IPS-11a (cell line): Measurements from ENCODE around the gene NCEH1.
"Not testable (repeated sequence)": the region's sequence is repeated elsewhere in the genome, so short reads cannot be mapped to it uniquely, and the experiment has no call there.

Experiments used
- H3K4me3 ChIP-seq: one replicate; pipeline ENCODE4 v1.5.1; 2013; ENCODE audit warnings: low read depth, low read length, control low read depth

The NCEH1 gene

GRCh38 chr3:172679599-172679998, 31.3 kb downstream of the NCEH1 start:
- H3K4me3 ChIP-seq, result no peak overlapping the region

- no peak overlapping the region for H3K4me3 ChIP-seq
Observed at GRCh38 chr3:172678068-172678467, 32.8 kb downstream of the NCEH1 start.

- no peak overlapping the region for H3K4me3 ChIP-seq
Observed at GRCh38 chr3:172676196-172676922, 34.5 kb downstream of the NCEH1 start.

DNA sequence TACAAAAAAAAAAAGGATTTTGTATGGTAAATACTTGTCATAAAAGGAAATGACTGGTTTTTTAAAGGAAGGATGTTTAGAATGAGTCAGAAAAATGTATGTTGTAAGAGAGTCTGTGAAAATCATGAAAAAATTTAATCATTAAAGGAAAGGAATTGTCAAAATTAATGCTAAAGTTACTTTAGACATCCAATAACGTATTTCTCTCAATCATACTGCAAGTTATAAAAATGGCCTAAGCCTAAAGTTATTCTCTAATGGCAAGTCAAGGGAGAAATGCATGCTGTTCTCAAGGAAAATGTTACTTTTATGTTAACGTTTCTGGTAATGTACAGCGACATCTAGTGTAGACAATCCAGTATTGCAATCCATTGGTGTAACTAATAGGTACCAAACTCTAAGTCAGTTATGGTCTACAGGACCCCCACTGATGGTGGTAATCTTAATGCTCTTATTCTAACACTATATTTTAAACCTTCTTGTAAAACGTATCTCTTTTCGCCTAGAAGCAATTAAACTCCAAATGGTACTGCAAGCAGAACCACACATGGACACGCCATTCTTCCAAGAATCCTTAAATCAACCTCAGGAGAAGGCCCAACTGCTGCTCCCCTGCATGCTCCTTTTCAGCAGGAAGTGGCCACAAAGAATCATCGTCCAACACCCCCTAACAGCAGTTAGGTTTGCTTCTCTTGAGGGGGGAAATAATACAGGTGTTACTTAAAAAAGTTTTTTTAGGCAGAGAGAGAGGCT, 35.2 kb downstream of the NCEH1 start:
- no peak overlapping the region for H3K4me3 ChIP-seq

GRCh38 chr3:172673210-172673679, 37.6 kb downstream of the NCEH1 start:
- no peak overlapping the region for H3K4me3 ChIP-seq

- H3K4me3 ChIP-seq, result no peak overlapping the region
Observed at GRCh38 chr3:172669021-172669420, 41.8 kb downstream of the NCEH1 start.

DNA sequence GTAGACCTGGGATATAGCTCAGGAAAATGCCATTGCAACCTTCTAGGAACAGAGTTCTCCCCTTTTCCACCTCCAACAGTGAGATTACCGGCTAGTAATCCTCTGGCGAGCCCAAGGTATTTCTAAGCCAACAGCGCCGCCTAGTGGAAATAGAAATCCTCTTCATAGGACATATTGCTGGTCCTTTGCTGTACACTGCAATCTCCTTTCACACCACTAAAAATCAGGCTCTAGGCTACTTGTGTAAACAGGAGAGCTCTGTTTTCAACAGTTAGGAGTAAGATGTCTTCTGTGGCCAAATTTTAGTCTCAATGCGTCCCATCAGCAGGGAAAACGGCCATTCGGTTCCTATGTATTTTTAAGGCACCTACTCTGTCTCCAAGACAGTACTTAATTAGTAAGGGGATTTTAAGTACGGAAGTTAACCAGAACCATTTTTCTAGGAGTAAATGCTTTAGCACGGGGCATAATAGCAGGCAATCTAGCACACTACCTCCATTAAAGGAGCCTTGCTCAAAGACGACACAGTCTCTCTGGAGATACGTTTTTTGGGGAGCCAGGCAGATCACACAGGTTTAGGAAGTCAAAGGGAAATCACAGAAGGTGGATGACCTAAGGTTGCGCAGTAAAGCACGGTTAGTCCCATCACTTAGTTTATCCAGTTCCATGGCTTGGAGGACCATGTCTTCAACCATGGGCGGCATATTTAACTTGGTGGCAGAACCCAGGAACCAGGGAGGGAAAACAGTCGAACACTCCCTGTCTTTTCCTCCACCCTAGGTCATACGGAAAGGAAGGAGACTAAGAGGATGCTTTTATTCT, 43.8 kb downstream of the NCEH1 start:
- H3K4me3 ChIP-seq, result no peak overlapping the region

DNA sequence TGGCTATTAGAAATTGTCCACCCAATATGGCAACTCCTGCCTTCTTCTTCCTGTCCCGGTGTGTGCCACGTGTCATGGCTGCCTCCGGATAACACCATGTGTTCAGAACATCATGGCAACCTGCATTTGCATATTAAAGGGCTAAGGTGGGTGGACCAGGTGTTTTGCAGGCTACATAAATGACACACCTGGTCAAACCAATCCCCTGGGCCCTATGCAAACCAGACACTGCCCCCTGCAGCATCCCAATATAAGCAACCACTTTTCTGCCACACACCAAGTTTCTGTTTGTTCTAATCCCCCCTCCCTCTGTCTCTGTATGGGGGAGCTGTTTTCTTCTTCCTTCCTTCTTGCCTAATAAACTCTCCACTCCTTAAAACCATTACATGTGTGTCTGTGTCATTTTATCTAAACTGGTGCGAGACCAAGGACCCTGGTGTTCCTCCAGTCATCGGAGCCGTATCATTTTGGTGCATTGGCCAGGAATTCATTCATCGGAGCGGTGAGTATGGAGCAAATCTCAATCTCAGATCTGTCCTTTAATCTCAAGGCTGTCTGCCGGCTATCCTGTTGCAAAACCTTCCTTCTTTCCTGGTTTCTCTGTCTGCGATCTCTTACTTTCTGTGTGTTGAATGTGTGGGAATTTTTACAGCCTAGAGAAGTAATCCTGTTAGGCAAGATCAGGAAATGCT, 44.5 kb downstream of the NCEH1 start:
- H3K4me3 ChIP-seq, result no peak overlapping the region

GRCh38 chr3:172665510-172665909, 45.4 kb downstream of the NCEH1 start:
- H3K4me3 ChIP-seq, result not testable (repeated sequence)

DNA sequence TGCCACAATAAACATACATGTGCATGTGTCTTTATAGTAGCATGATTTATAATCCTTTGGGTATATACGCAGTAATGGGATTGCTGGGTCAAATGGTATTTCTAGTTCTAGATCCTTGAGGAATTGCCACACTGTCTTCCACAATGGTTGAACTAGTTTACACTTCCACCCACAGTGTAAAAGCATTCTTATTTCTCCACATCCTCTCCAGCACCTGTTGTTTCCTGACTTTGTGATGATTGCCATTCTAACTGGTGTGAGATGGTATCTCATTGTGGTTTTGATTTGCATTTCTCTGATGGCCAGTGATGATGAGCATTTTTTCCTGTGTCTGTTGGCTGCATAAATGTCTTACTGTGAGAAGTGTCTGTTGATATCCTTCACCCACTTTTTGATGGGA, 50.4 kb downstream of the NCEH1 start:
- not testable (repeated sequence) for H3K4me3 ChIP-seq

DNA sequence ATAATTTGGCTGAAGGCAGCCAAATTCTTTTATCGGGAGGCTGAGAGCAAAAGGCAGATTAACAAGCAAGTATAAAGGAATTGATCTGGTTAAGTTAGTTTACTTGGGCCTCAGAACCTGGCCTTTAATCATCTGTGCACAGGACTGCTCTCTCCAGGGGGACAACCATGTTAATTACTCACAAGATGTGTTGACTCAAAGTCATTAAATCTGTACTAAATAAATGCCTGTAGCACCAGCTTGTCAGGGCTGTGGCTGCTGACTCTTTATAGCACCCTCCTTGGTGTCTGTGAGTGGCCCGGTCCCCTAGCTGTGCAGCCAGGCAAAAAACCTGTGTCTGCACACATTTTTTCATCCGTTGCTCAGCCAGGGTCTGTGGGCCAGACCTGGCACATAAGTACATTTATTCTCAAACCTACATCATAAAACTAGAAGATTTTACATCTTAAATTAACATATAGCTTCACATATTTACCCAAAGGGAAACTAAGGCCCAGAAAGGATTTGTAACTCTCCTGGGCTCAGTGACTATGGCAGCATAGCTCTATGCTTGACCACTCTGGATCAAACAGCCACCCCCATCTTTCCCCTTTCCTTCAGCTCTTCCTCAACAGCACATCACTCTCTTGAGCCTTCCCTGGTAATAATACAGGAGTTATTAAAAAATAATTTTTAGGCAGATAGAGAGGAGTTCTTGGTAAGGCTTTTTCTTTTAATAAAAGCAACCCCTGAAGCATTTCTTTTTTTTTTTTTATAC, 51.4 kb downstream of the NCEH1 start:
- no peak overlapping the region for H3K4me3 ChIP-seq

GRCh38 chr3:172658344-172659245, 52.3 kb downstream of the NCEH1 start:
- no peak overlapping the region for H3K4me3 ChIP-seq

DNA sequence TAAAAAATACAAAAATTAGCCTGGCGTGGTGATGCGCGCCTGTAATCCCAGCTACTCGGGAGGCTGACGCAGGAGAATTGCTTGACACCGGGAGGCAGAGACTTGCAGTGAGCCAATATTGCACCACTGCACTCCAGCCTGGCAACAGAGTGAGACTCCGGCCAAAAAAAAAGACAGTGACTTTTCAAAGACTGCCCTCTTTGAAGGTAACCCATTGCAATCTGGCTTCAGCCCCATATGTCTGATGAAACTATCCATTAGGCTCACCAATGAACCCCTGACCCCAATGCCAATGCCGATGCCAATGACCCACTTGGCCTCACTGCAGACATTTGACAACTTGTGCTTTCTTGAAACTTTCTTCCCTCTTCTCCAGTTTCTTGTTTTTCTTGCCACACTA, 54.3 kb downstream of the NCEH1 start:
- no peak overlapping the region for H3K4me3 ChIP-seq

DNA sequence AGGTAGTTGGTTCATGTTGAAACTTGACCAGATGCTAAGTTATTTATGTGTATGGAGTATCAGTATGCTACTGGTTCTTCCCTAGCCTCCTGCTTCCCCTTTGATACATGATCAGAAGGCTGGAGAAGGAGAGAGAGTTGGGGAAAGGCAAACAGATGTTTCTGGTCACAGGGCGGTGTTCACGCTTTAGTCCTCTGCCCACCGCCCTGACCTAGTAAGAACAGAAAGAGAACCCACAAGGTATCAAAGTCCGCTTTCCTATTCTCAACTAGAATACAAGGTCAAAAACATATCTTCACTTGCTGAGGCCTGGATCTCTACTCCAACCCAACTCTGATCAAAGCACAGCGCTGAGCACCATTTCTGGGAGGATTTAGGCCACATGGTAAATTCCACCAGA, 55.5 kb downstream of the NCEH1 start:
- no peak overlapping the region for H3K4me3 ChIP-seq

DNA sequence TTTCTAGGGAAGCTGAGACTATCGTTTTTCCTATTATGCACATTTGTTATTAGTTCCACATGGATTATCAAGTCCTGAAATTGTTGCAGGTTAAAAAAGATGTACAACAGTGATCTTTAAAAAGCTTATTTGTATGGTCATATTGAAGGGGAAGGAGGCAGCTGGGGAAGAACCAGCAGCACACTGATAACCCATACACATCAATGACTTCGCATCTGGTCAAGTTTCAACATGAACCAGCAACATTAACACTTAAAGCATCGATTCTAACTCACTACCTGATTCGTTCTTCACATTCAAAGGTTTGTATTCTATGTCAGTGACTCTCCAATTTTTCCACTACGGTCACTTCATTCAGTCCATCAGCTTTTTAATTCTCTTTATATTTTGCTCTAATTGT, 56.4 kb downstream of the NCEH1 start:
- H3K4me3 ChIP-seq, result no peak overlapping the region

DNA sequence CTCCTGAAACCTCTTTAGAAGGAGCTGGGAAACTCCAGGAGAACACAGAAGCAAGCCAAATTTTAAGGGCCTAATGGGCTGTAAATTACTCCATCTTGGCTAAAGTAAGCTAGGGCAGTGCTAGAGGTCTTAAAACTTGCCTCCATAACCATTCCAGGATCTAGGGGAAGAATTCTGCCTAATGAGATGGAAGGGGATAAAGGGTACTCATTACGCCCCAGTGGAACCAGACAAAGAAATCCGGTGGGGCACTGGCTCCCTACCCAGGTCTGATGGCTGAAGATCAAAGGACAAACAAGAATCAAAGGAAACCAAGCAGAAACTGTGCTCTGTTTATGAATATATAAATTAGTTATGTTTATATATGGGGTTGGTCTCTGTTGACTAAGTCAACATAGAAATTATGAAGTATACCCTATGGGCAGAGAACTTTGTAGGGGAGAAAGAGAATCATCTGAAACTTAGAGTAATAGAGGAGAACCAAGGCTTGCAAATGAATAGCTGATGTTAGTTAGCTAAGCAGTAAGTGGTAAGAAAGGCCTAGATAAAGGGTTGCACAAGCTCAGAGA, 57.8 kb downstream of the NCEH1 start:
- no peak overlapping the region for H3K4me3 ChIP-seq

DNA sequence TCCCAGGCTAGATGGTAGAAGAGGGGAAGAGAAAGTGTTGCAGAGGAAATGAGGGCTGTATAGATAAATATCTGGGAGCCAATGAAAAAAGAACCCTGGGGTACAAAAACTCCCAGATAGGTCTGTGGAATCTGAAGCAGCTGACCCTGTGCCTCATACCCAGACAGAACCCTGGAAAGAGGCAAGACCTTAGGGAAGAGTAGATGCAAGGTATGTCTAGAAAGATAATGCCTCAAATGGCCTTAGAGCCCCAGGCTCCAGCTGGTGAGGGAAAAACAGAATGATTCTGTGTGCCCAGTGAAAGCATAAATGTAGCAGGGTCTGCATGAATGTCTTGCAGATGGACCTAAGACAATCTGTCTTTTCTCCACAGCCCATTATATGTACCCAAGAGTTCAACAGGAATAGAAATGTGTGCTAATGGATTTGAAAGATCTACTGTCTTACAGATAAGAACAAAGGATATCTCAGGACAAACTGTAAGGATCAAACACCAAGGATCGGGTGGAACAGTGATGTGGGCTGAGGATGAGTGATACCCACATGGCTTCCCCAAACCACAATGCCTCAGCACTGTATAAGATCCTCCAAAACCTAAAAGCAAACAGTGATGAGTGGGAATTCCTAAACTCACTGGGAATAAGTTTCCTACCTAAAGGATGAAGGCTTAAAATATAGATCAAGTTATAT, 58.8 kb downstream of the NCEH1 start:
- no peak overlapping the region for H3K4me3 ChIP-seq

DNA sequence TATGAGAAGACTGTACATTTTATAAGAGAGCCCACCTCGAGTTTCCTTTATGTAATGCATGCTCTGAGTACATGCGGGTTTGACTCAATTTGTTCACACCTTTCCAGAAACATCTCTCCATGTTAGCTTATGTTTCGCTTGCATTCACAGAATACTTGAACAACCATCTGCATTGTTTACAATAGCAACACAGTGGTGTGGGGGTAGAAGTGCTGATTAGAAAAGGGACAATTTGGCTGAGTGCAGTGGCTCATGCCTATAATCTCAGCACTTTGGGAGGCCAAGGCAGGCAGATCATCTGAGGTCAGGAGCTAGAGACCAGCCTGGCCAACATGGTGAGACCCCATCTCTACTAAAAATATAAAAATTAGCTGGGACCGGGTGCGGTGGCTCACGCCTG, 60.9 kb downstream of the NCEH1 start:
- H3K4me3 ChIP-seq, result no peak overlapping the region
